Measurements from ENCODE around the gene PIWIL4.
"Not testable (repeated sequence)": the region's sequence is repeated elsewhere in the genome, so short reads cannot be mapped to it uniquely, and the experiment has no call there.

PIWIL4 gene

GRCh38 chr11:94636388-94636949 lies 69.3 kb downstream of the PIWIL4 start:
- no peak for DNase-seq (ENCODE audit: low read depth in 2 of 2)

- no peak for DNase-seq (ENCODE audit: low read depth in 2 of 2)
Observed at GRCh38 chr11:94638301-94638901, 71.2 kb downstream of the PIWIL4 start.

- DNase-seq (ENCODE audit: low read depth in 2 of 2): no peak
Observed at GRCh38 chr11:94638902-94639373, 71.8 kb downstream of the PIWIL4 start.

GRCh38 chr11:94639901-94640721 lies 72.9 kb downstream of the PIWIL4 start:
- no peak for DNase-seq (ENCODE audit: low read depth in 2 of 2)

- no peak for DNase-seq (ENCODE audit: low read depth in 2 of 2)
Observed at GRCh38 chr11:94641167-94641761, 74.1 kb downstream of the PIWIL4 start.

- DNase-seq (ENCODE audit: low read depth in 2 of 2): not testable (repeated sequence)
Observed at GRCh38 chr11:94643186-94643585, 76.0 kb downstream of the PIWIL4 start.

- no peak for DNase-seq (ENCODE audit: low read depth in 2 of 2)
Observed at GRCh38 chr11:94647926-94648325, 80.8 kb downstream of the PIWIL4 start.

GRCh38 chr11:94648789-94649188 lies 81.6 kb downstream of the PIWIL4 start:
- DNase-seq (ENCODE audit: low read depth in 2 of 2): no peak

GRCh38 chr11:94649254-94649653 lies 82.1 kb downstream of the PIWIL4 start:
- no peak for DNase-seq (ENCODE audit: low read depth in 2 of 2)

- no peak for DNase-seq (ENCODE audit: low read depth in 2 of 2)
Observed at GRCh38 chr11:94649964-94650623, 82.9 kb downstream of the PIWIL4 start.

GRCh38 chr11:94650756-94651155 lies 83.6 kb downstream of the PIWIL4 start:
- no peak for DNase-seq (ENCODE audit: low read depth in 2 of 2)

- no peak for DNase-seq (ENCODE audit: low read depth in 2 of 2)
Observed at GRCh38 chr11:94652735-94653284, 85.6 kb downstream of the PIWIL4 start.

GRCh38 chr11:94653561-94653960 lies 86.4 kb downstream of the PIWIL4 start:
- DNase-seq (ENCODE audit: low read depth in 2 of 2): no peak

GRCh38 chr11:94654201-94654600 lies 87.0 kb downstream of the PIWIL4 start:
- DNase-seq (ENCODE audit: low read depth in 2 of 2): no peak

GRCh38 chr11:94655291-94655690 lies 88.1 kb downstream of the PIWIL4 start:
- no peak for DNase-seq (ENCODE audit: low read depth in 2 of 2)

GRCh38 chr11:94655956-94656355 lies 88.8 kb downstream of the PIWIL4 start:
- DNase-seq (ENCODE audit: low read depth in 2 of 2): no peak

- no peak for DNase-seq (ENCODE audit: low read depth in 2 of 2)
Observed at GRCh38 chr11:94656968-94657367, 89.8 kb downstream of the PIWIL4 start.

GRCh38 chr11:94657629-94658028 lies 90.5 kb downstream of the PIWIL4 start:
- DNase-seq (ENCODE audit: low read depth in 2 of 2): no peak

GRCh38 chr11:94658386-94658785 lies 91.2 kb downstream of the PIWIL4 start:
- no peak for DNase-seq (ENCODE audit: low read depth in 2 of 2)

- DNase-seq (ENCODE audit: low read depth in 2 of 2): no peak
Observed at GRCh38 chr11:94658888-94659287, 91.7 kb downstream of the PIWIL4 start.

GRCh38 chr11:94661444-94661843 lies 94.3 kb downstream of the PIWIL4 start:
- DNase-seq (ENCODE audit: low read depth in 2 of 2): no peak

Data from stimulated activated CD4-positive, alpha-beta T cell treated with anti-CD3 and anti-CD28 coated beads, Interleukin-15, amount 100 ng/mL, for 48 hours (primary cell).